Stimulated activated naive B cell treated with anti-CD40 and anti-IgM and Interleukin-4, amounts not matched to agents 10 μg/mL and 1 μg/mL and 100 μg/mL, for 72 hours (primary cell): Measurements from ENCODE around the gene PRICKLE2.

ENCODE experiments used
- ATAC-seq, 2 donors: fragments of 150-1000 bp; cut with Tn5 transposase; replicated peaks; 2 replicates each; pipeline ENCODE4 v1.10.0; 2021; ENCODE audit warnings: moderate library complexity in 1 of 2
- DNase-seq: peaks from one replicate; pipeline ENCODE4 v3.0.0; 2021
- H3K27ac Mint-ChIP-seq: one replicate; pipeline ENCODE4 v1.8.0; 2022; ENCODE audit warnings: mild to moderate bottlenecking, mixed read lengths
- H3K27me3 Mint-ChIP-seq, 2 donors: one replicate each; pipeline ENCODE4 v1.8.0; 2022; ENCODE audit warnings: mixed read lengths in 2 of 2
- H3K36me3 Mint-ChIP-seq, 2 donors: one replicate each; pipeline ENCODE4 v1.8.0; 2022; ENCODE audit warnings: mixed read lengths in 2 of 2, mild to moderate bottlenecking in 1 of 2
- H3K4me1 Mint-ChIP-seq, 2 donors: one replicate each; pipeline ENCODE4 v1.8.0; 2022; ENCODE audit warnings: mixed read lengths in 2 of 2, mild to moderate bottlenecking in 1 of 2
- H3K4me3 Mint-ChIP-seq, 2 donors: one replicate each; pipeline ENCODE4 v1.8.0; 2022; ENCODE audit warnings: mild to moderate bottlenecking in 2 of 2, mixed read lengths in 2 of 2, moderate library complexity in 1 of 2
- H3K9me3 Mint-ChIP-seq, 2 donors: one replicate each; pipeline ENCODE4 v1.8.0; 2022; ENCODE audit warnings: mixed read lengths in 2 of 2, mild to moderate bottlenecking in 1 of 2

Gene PRICKLE2

GRCh38 chr3:64155328-64155727 lies 69.9 kb downstream of the PRICKLE2 start:
- no peak overlapping the region for H3K27ac Mint-ChIP-seq
- no peaks in the 10 kb centered on the region for H3K36me3 Mint-ChIP-seq
- H3K4me1 Mint-ChIP-seq: no peaks in the 10 kb centered on the region
- ATAC-seq: no peak
- no peak overlapping the region for H3K4me3 Mint-ChIP-seq
- peaks cover 0 to 1% of the 10 kb centered on the region in 2 donors for H3K9me3 Mint-ChIP-seq
- no peak for DNase-seq
- H3K27me3 Mint-ChIP-seq: no peaks in the 10 kb centered on the region

GRCh38 chr3:64152676-64153466 lies 72.4 kb downstream of the PRICKLE2 start:
- no peak for ATAC-seq
- H3K4me3 Mint-ChIP-seq: no peak overlapping the region
- no peaks in the 10 kb centered on the region for H3K4me1 Mint-ChIP-seq
- H3K27me3 Mint-ChIP-seq: no peaks in the 10 kb centered on the region
- no peaks in the 10 kb centered on the region for H3K36me3 Mint-ChIP-seq
- no peak overlapping the region for H3K27ac Mint-ChIP-seq
- H3K9me3 Mint-ChIP-seq: peaks cover 0 to 1% of the 10 kb centered on the region in 2 donors
- DNase-seq: no peak

DNA sequence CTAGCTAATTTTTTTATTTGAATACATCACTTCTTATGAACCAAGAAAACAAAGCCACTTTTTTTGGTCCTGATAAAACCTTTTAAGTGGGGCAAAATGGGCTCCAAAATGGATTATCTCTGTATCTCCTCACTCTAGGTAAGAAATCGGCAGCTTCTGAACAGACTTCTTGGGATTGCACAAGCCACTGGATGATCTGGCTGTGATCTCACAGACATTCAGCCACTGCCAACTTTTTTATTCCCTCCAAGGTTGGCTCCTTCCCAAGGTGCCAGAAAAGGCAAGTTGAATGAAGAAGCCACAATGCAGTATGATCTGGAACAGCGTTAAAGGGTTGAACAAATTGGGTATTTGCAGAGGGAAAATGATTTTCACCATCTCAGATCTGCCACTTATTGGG lies 73.2 kb downstream of the PRICKLE2 start:
- no peak overlapping the region for H3K27ac Mint-ChIP-seq
- DNase-seq (no peak), ATAC-seq (no peak)
- H3K4me1 Mint-ChIP-seq: no peaks in the 10 kb centered on the region
- no peaks in the 10 kb centered on the region for H3K36me3 Mint-ChIP-seq
- peaks cover 0 to 1% of the 10 kb centered on the region in 2 donors for H3K9me3 Mint-ChIP-seq
- H3K4me3 Mint-ChIP-seq: no peak overlapping the region
- no peaks in the 10 kb centered on the region for H3K27me3 Mint-ChIP-seq

- peaks cover 0 to 1% of the 10 kb centered on the region in 2 donors for H3K9me3 Mint-ChIP-seq
- H3K4me1 Mint-ChIP-seq: no peaks in the 10 kb centered on the region
- no peaks in the 10 kb centered on the region for H3K27me3 Mint-ChIP-seq
- no peaks in the 10 kb centered on the region for H3K36me3 Mint-ChIP-seq
- H3K4me3 Mint-ChIP-seq: no peak overlapping the region
- no peak overlapping the region for H3K27ac Mint-ChIP-seq
- ATAC-seq (no peak), DNase-seq (no peak)
These were observed 73.9 kb downstream of the PRICKLE2 start for GRCh38 chr3:64151342-64151871.

GRCh38 chr3:64150623-64151207 lies 74.6 kb downstream of the PRICKLE2 start:
- no peak for DNase-seq
- no peak overlapping the region for H3K4me3 Mint-ChIP-seq
- H3K9me3 Mint-ChIP-seq: peaks cover 0 to 1% of the 10 kb centered on the region in 2 donors
- H3K27ac Mint-ChIP-seq: no peak overlapping the region
- no peaks in the 10 kb centered on the region for H3K27me3 Mint-ChIP-seq
- H3K36me3 Mint-ChIP-seq: no peaks in the 10 kb centered on the region
- no peaks in the 10 kb centered on the region for H3K4me1 Mint-ChIP-seq
- no peak for ATAC-seq

DNA sequence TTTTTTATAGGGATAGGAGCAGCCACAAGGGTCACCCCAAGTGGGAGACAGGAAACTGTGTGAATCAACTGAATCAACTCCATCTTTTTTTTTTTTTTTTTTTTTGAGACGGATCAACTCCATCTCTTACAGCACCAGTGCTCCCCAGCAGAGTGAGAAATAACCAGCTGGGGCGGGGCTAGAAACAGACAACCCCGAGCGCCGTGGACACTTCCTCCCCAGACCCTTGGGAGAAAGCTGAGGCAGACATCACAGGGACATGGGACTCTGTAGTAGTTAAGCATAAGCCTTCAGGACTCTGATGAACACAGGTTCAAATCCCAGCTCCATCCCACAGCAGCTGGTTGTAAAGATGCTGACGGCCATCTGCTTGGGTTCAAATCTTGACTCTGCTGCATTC lies 75.4 kb downstream of the PRICKLE2 start:
- Mint-ChIP-seq H3K4me1 (no peaks in the 10 kb centered on the region), H3K9me3 (peaks cover 0 to 1% of the 10 kb centered on the region in 2 donors), H3K36me3 (no peaks in the 10 kb centered on the region), H3K27ac (no peak overlapping the region), H3K27me3 (no peaks in the 10 kb centered on the region), H3K4me3 (no peak overlapping the region)
- no peak for DNase-seq
- ATAC-seq: no peak

GRCh38 chr3:64148955-64149653 lies 76.2 kb downstream of the PRICKLE2 start:
- no peak overlapping the region for H3K27ac Mint-ChIP-seq
- ATAC-seq (no peak), DNase-seq (no peak)
- peaks cover 0 to 1% of the 10 kb centered on the region in 2 donors for H3K9me3 Mint-ChIP-seq
- H3K27me3 Mint-ChIP-seq: no peaks in the 10 kb centered on the region
- no peaks in the 10 kb centered on the region for H3K4me1 Mint-ChIP-seq
- H3K36me3 Mint-ChIP-seq: no peaks in the 10 kb centered on the region
- H3K4me3 Mint-ChIP-seq: no peak overlapping the region

DNA sequence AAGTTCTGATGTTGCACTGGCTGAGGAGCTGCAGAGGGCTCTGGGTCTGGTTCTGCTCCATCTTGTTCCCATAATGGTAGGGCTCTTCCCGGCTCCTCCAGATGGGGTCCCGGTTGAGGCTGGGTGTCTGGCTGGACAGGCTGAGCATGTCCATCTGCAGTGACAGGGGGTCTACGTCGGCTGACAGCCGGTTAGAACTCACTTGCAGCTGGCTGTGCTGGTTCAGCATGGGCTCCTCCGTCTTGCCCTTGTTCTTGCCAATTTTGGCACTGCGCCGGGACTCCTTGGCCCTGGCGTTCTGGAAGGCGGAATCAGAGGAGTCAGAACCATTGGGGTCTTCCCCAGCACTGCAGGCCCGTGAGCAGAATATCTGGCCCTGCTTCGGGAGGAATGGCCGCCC lies 78.1 kb downstream of the PRICKLE2 start:
- H3K36me3 Mint-ChIP-seq: no peaks in the 10 kb centered on the region
- H3K4me1 Mint-ChIP-seq: no peaks in the 10 kb centered on the region
- ATAC-seq: no peak
- no peak for DNase-seq
- no peaks in the 10 kb centered on the region for H3K27me3 Mint-ChIP-seq
- H3K4me3 Mint-ChIP-seq: no peak overlapping the region
- no peak overlapping the region for H3K27ac Mint-ChIP-seq
- H3K9me3 Mint-ChIP-seq: peaks cover 0 to 1% of the 10 kb centered on the region in 2 donors

DNA sequence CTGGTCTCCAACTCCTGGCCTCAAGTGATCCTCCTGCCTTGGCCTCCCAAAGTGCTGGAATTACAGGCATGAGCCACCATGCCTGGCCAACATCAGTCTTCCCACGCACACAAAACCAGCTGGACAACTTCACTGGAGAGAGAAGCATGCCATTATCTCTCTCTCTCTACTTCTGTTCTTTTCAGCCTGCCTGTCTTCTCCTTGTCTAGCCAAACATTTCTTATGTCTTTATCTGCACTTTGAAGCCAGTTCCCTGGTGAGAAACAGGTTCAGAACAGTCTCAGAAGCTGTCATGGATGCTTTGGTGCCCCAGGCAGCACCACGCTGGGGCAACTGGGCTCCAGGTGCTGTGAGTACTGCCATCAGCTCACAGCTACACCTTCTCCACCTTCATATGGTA lies 79.8 kb downstream of the PRICKLE2 start:
- Mint-ChIP-seq H3K4me3 (no peak overlapping the region), H3K4me1 (no peaks in the 10 kb centered on the region), H3K9me3 (peaks cover 0 to 2% of the 10 kb centered on the region in 2 donors), H3K36me3 (no peaks in the 10 kb centered on the region), H3K27ac (no peak overlapping the region), H3K27me3 (no peaks in the 10 kb centered on the region)
- ATAC-seq (no peak), DNase-seq (no peak)

DNA sequence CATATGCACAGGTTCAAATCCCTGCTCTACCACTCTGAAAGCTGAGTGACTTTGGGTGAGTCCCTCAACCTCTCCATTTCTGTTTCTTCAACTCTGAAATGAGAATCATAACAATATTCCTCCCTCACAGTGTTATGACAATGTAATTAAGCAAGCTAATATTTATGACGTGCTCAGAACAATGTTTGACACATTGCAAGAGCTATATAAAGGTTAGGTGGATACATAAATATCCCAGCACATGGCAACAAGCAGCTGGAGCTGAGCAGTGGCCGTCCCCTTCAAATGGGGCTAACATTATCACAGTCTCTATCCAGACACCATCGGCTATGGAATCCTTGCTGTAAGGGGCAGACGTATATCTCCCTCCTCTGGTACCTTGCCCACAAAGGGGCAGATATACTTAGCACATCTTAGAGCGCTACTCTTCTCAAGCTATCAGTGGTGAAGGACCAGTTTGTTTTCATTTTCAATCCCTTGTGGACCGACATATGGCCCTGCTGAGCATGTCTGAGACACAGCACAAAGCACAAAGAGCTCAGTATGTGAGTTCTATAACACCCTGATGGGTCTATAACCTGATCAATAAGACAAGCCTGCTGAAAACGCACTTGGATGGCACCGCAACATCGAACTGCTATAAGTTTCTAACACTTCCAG lies 80.9 kb downstream of the PRICKLE2 start:
- ATAC-seq (no peak), DNase-seq (no peak)
- no peak overlapping the region for H3K27ac Mint-ChIP-seq
- no peak overlapping the region for H3K4me3 Mint-ChIP-seq
- H3K4me1 Mint-ChIP-seq: no peaks in the 10 kb centered on the region
- H3K27me3 Mint-ChIP-seq: no peaks in the 10 kb centered on the region
- peaks cover 0 to 6% of the 10 kb centered on the region in 2 donors for H3K9me3 Mint-ChIP-seq
- H3K36me3 Mint-ChIP-seq: no peaks in the 10 kb centered on the region

GRCh38 chr3:64143409-64144130 lies 81.7 kb downstream of the PRICKLE2 start:
- no peaks in the 10 kb centered on the region for H3K27me3 Mint-ChIP-seq
- H3K4me3 Mint-ChIP-seq: no peak overlapping the region
- ATAC-seq (no peak), DNase-seq (no peak)
- no peaks in the 10 kb centered on the region for H3K36me3 Mint-ChIP-seq
- peaks cover 0 to 6% of the 10 kb centered on the region in 2 donors for H3K9me3 Mint-ChIP-seq
- H3K4me1 Mint-ChIP-seq: no peaks in the 10 kb centered on the region
- no peak overlapping the region for H3K27ac Mint-ChIP-seq

DNA sequence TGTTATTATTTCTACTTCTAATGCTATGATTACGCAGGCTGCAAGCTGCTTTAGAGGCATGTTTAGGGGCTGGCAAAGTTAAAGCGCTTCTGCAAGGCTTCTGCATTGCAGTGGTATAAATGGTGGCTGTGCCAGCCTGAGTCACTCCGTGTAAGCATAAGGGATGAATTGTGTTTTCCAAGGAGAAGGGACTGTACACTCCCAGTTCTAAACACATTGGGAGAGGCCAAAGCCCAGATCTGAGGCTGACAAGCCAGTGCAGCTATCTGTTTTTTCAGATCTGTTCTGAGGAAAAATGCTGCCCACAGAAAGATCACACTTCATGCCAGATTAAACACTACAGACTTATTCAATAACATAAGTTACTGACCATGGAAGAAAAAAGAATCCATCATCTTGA lies 83.8 kb downstream of the PRICKLE2 start:
- no peak overlapping the region for H3K27ac Mint-ChIP-seq
- ATAC-seq: no peak

DNA sequence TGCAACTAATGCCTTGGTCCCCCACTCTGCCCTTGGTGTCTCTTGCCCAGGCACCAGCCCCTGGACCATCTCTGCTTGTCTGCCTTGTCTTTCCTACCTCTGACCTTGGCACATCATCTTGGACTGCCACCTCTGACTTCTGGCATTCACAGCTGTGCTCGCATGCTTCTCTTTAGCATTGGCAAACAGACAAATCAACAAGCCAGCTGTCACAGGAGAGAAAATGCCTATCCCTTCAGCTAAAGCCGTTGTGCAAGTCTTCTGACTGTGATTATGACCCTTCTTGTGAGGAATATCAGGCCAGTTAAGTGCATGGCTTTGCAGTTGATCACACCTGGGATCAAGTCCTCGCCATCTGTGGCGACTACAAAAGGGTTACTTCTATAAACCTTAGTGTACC lies 84.6 kb downstream of the PRICKLE2 start:
- no peaks in the 10 kb centered on the region for H3K36me3 Mint-ChIP-seq
- no peaks in the 10 kb centered on the region for H3K4me1 Mint-ChIP-seq
- DNase-seq: no peak
- H3K9me3 Mint-ChIP-seq: peaks cover 0 to 6% of the 10 kb centered on the region in 2 donors
- ATAC-seq: no peak
- no peak overlapping the region for H3K27ac Mint-ChIP-seq
- H3K27me3 Mint-ChIP-seq: no peaks in the 10 kb centered on the region
- H3K4me3 Mint-ChIP-seq: no peak overlapping the region

More for the DNA sequence above, 83.8 kb downstream of the PRICKLE2 start:
- no peak overlapping the region for H3K4me3 Mint-ChIP-seq
- no peaks in the 10 kb centered on the region for H3K27me3 Mint-ChIP-seq
- DNase-seq: no peak
- no peaks in the 10 kb centered on the region for H3K4me1 Mint-ChIP-seq
- H3K9me3 Mint-ChIP-seq: peaks cover 0 to 6% of the 10 kb centered on the region in 2 donors
- no peaks in the 10 kb centered on the region for H3K36me3 Mint-ChIP-seq
